ENCODE measurements around the gene INVS.

Gene INVS

DNA sequence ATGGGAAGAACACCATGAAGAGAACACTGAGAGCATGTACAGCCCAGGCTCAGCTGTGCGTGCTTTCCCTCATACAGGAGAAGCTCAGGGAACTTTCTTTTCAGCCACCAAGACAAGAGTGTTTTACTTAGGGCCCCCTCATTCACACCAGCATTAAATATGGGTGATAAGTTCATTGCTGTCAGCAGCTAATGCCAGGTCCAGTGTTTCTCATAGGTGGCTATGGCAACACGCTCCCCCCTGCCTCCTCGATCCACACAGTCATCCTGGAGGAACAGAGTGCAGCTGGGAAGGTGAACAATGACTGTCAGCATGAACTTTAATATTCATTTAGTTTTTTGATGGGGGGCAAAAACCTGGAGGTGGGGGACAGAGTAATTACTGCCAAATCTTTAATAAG, 199.3 kb downstream of the INVS start:
- H3K4me3 ChIP-seq = no peak overlapping the region
- peaks cover 74% of the 10 kb centered on the region for H3K36me3 ChIP-seq (ENCODE audit: insufficient read depth, low read length)
- no peaks in the 10 kb centered on the region for H3K9me3 ChIP-seq (ENCODE audit: low read depth, low read length)
- DNase-seq (ENCODE audit: low read depth, low spot score) = no peak
- H3K27ac ChIP-seq = no peak overlapping the region
- TF ChIP-seq POLR2AphosphoS5 (IDR thresholded peaks at IDR 0.05; ENCODE audit: borderline replicate concordance, low read depth, low read length) = no peak
- TF ChIP-seq EZH2 (IDR thresholded peaks at IDR 0.05) = no peak
- no peak for TF ChIP-seq FOXP2 (optimal IDR thresholded peaks at IDR 0.05; ENCODE audit: control extremely low read depth, extremely low read length, insufficient read depth)
- no peak overlapping the region for H3K9ac ChIP-seq (ENCODE audit: insufficient read length)

DNA sequence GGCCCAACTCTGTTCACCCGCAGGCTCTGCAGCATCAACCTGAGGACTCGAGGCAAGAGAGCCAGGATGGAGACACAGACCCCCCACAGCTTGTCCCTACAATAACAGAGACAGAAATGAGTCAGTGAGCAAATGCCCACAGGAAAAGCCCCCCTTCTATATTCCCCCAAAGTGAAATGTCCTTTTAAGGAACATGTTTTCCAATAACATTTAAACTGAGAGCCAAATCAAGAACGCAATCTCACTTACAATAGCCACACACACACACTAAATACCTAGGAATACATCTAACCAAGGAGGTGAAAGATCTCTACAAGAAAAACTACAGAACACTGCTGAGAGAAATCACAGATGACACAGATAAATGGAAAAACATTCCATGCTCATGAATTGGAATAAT, 204.7 kb downstream of the INVS start:
- peaks cover 100% of the 10 kb centered on the region for H3K36me3 ChIP-seq (ENCODE audit: insufficient read depth, low read length)
- H3K9ac ChIP-seq (ENCODE audit: insufficient read length) = no peak overlapping the region
- H3K27ac ChIP-seq = no peak overlapping the region
- DNase-seq (ENCODE audit: low read depth, low spot score) = no peak
- peaks cover 10% of the 10 kb centered on the region for H3K9me3 ChIP-seq (ENCODE audit: low read depth, low read length)
- H3K4me3 ChIP-seq = no peak overlapping the region
- TF ChIP-seq POLR2AphosphoS5 (IDR thresholded peaks at IDR 0.05; ENCODE audit: borderline replicate concordance, low read depth, low read length) = no peak
- no peak for TF ChIP-seq EZH2 (IDR thresholded peaks at IDR 0.05)
- TF ChIP-seq FOXP2 (optimal IDR thresholded peaks at IDR 0.05; ENCODE audit: control extremely low read depth, extremely low read length, insufficient read depth) = no peak

DNA sequence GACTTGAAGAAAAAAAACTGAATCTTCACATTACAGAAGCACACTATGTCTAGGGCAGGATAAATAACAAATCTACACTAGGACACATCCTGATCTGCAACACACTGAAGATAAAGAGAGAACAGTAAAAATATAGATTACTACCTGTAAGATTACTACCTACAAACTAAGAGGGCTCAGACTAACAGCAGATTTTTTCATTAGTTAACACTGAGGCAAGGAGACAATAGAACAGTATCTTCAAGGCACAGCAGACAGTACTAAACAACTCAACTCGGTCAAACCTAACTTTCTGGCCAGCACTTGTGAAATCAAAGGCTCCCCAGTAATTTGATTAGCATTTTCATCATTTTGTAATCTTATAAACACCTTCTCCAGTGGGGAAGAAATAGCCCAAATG, 207.2 kb downstream of the INVS start:
- Histone ChIP-seq H3K9ac (ENCODE audit: insufficient read length) (no peak overlapping the region), H3K36me3 (ENCODE audit: insufficient read depth, low read length) (peaks cover 100% of the 10 kb centered on the region), H3K4me3 (no peak overlapping the region), H3K9me3 (ENCODE audit: low read depth, low read length) (peaks cover 10% of the 10 kb centered on the region), H3K27ac (no peak overlapping the region)
- DNase-seq (ENCODE audit: low read depth, low spot score) = no peak
- TF ChIP-seq EZH2 (IDR thresholded peaks at IDR 0.05) = no peak
- TF ChIP-seq POLR2AphosphoS5 (IDR thresholded peaks at IDR 0.05; ENCODE audit: borderline replicate concordance, low read depth, low read length) = no peak
- no peak for TF ChIP-seq FOXP2 (optimal IDR thresholded peaks at IDR 0.05; ENCODE audit: control extremely low read depth, extremely low read length, insufficient read depth)

DNA sequence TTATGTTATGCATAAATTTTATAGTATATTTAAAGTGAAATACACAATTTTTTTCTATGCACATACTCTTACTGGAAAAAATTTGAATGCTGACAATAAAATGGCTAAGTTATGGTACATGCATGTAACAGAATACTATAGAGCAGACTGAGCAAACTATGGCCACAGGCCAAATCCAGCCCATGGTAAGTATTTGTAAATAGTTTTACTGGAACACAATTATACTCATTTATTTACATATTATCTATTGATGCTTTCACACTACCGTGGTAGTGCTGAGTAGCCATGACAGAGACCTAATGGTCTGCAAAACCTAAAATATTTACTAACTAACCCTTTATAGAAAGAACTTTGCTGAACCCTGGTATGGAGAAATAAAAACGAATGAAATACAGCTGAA, 208.0 kb downstream of the INVS start:
- Histone ChIP-seq H3K4me3 (no peak overlapping the region), H3K9me3 (ENCODE audit: low read depth, low read length) (peaks cover 13% of the 10 kb centered on the region), H3K27ac (no peak overlapping the region), H3K9ac (ENCODE audit: insufficient read length) (no peak overlapping the region), H3K36me3 (ENCODE audit: insufficient read depth, low read length) (peaks cover 100% of the 10 kb centered on the region)
- no peak for TF ChIP-seq POLR2AphosphoS5 (IDR thresholded peaks at IDR 0.05; ENCODE audit: borderline replicate concordance, low read depth, low read length)
- no peak for TF ChIP-seq EZH2 (IDR thresholded peaks at IDR 0.05)
- no peak for TF ChIP-seq FOXP2 (optimal IDR thresholded peaks at IDR 0.05; ENCODE audit: control extremely low read depth, extremely low read length, insufficient read depth)
- no peak for DNase-seq (ENCODE audit: low read depth, low spot score)

DNA sequence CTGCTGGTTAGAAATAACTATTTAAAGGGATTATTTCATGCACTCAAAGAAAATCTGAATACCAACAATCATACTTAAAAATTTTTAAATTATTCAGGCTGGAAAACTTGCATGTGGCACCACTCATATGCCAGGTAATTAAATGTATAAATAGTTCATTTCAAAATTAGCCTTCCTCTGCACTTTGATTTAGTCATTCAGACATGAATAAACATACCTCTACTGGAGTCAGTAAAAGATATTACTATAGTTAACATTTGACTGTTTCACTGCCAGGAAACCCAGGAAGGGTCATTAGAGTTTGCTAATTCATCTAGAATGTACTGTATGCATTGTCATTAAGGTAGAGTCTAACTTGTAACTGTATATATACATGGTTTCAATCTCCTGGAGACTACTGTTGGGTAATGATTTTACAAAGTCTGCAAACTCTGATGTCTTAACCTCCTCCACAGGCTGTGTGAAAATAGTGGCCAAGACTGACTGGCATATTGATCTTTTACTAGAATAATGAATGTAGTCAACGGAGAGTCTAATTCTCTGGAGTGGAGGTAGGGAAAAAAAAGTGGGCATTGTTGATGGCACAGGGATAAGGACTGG, 210.0 kb downstream of the INVS start:
- Histone ChIP-seq H3K36me3 (ENCODE audit: insufficient read depth, low read length) (peaks cover 98% of the 10 kb centered on the region), H3K9ac (ENCODE audit: insufficient read length) (no peak overlapping the region), H3K9me3 (ENCODE audit: low read depth, low read length) (peaks cover 15% of the 10 kb centered on the region), H3K4me3 (no peak overlapping the region), H3K27ac (no peak overlapping the region; the same call in 1 of the 2 replicates)
- TF ChIP-seq FOXP2 (optimal IDR thresholded peaks at IDR 0.05; ENCODE audit: control extremely low read depth, extremely low read length, insufficient read depth) (no peak), EZH2 (IDR thresholded peaks at IDR 0.05) (no peak), POLR2AphosphoS5 (IDR thresholded peaks at IDR 0.05; ENCODE audit: borderline replicate concordance, low read depth, low read length) (no peak)
- DNase-seq (ENCODE audit: low read depth, low spot score) = no peak

DNA sequence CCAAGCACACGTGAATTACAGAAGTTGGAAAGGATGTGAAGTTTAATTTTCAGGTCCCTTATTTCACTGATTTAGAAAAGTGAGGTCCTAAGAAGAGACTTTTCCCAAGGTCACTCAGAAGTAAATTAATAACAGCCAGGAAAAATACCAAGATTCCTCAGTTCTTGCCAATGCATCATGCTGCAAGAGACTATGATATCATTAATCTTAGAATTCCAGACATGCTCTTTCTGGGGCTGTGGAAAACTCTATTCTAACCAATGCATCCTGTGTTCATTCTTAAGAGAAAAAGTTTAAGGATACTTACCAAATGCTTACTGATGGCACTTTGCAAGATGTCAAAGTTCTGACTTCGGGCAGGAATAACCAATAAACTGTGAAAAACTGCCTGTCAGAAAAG, 210.9 kb downstream of the INVS start:
- TF ChIP-seq EZH2 (IDR thresholded peaks at IDR 0.05) (no peak), FOXP2 (optimal IDR thresholded peaks at IDR 0.05; ENCODE audit: control extremely low read depth, extremely low read length, insufficient read depth) (no peak), POLR2AphosphoS5 (IDR thresholded peaks at IDR 0.05; ENCODE audit: borderline replicate concordance, low read depth, low read length) (no peak)
- H3K9ac ChIP-seq (ENCODE audit: insufficient read length) = no peak overlapping the region
- H3K36me3 ChIP-seq (ENCODE audit: insufficient read depth, low read length) = peaks cover 98% of the 10 kb centered on the region

DNA sequence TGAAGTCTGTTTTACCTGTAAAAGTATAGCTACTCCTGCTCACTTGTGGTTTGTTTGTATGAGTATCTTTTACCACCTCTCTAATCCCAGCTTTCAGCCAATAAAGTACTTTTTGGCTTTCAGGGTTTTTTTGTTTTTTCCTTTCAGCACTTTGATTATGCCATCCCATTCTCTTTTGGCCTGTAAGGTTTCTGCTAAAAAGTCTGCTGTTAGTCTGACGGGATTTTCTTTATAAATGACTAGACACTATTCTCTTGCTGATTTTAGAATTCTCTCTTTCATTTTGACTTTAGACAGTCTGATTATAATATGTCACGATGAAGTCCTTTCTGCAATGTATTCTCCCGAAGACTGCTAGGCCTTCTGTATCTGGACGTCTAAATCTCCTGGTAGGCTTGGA, 216.5 kb downstream of the INVS start:
- Histone ChIP-seq H3K9me3 (ENCODE audit: low read depth, low read length) (peaks cover 24% of the 10 kb centered on the region), H3K27ac (no peak overlapping the region), H3K9ac (ENCODE audit: insufficient read length) (no peak overlapping the region), H3K4me3 (no peak overlapping the region), H3K36me3 (ENCODE audit: insufficient read depth, low read length) (peaks cover 91% of the 10 kb centered on the region)
- DNase-seq (ENCODE audit: low read depth, low spot score) = no peak
- TF ChIP-seq EZH2 (IDR thresholded peaks at IDR 0.05) (no peak), FOXP2 (optimal IDR thresholded peaks at IDR 0.05; ENCODE audit: control extremely low read depth, extremely low read length, insufficient read depth) (no peak), POLR2AphosphoS5 (IDR thresholded peaks at IDR 0.05; ENCODE audit: borderline replicate concordance, low read depth, low read length) (no peak)

More for the DNA sequence above, 210.9 kb downstream of the INVS start:
- Histone ChIP-seq H3K27ac (no peak overlapping the region), H3K9me3 (ENCODE audit: low read depth, low read length) (peaks cover 18% of the 10 kb centered on the region), H3K4me3 (no peak overlapping the region)
- no peak for DNase-seq (ENCODE audit: low read depth, low spot score)

DNA sequence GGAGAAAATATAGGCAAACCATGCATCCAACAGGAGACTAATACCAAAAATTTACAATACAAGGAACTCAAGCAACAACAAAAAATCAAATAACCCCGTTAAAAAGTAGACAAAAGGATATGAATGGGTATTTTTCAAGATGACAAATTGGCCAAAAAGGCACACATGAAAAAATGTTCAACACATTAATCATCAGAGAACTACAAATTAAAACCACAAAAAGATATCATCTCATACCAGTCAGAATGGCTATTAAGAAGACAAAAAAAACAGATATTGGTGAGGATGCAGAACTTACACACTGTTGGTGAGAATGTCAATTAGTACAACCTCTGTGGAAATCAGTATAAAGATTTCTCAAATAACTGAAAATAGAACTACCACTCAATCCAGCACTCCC, 218.7 kb downstream of the INVS start:
- Histone ChIP-seq H3K27ac (no peak overlapping the region), H3K4me3 (no peak overlapping the region), H3K36me3 (ENCODE audit: insufficient read depth, low read length) (peaks cover 87% of the 10 kb centered on the region), H3K9me3 (ENCODE audit: low read depth, low read length) (peaks cover 19% of the 10 kb centered on the region), H3K9ac (ENCODE audit: insufficient read length) (no peak overlapping the region)
- TF ChIP-seq POLR2AphosphoS5 (IDR thresholded peaks at IDR 0.05; ENCODE audit: borderline replicate concordance, low read depth, low read length) (no peak), FOXP2 (optimal IDR thresholded peaks at IDR 0.05; ENCODE audit: control extremely low read depth, extremely low read length, insufficient read depth) (no peak), EZH2 (IDR thresholded peaks at IDR 0.05) (no peak)
- DNase-seq (ENCODE audit: low read depth, low spot score) = no peak
